Endothelial cell (in vitro differentiated cells): ENCODE measurements around the gene ADAT2. TPM values are rescaled to one million over a fixed set of nuclear protein-coding genes. Genes with fewer than 3 reads are reported as not detected.

Experiments
- DNase-seq: peaks from one replicate; pipeline ENCODE4 v3.0.0; 2021; ENCODE audit warnings: low spot score
- H3K27ac Mint-ChIP-seq: one replicate; pipeline ENCODE4 v1.8.0; 2021; ENCODE audit warnings: mixed read lengths, inconsistent platforms; ENCODE audit not compliant: unreplicated experiment
- H3K27me3 Mint-ChIP-seq: one replicate; pipeline ENCODE4 v1.8.0; 2021; ENCODE audit warnings: mild to moderate bottlenecking, moderate library complexity, mixed read lengths, inconsistent platforms; ENCODE audit not compliant: unreplicated experiment
- H3K36me3 Mint-ChIP-seq: one replicate; pipeline ENCODE4 v1.8.0; 2021; ENCODE audit warnings: mild to moderate bottlenecking, low read depth, mixed read lengths, inconsistent platforms; ENCODE audit not compliant: unreplicated experiment
- H3K4me1 Mint-ChIP-seq: one replicate; pipeline ENCODE4 v1.8.0; 2021; ENCODE audit warnings: mild to moderate bottlenecking, mixed read lengths, inconsistent platforms; ENCODE audit not compliant: unreplicated experiment
- H3K4me3 Mint-ChIP-seq: one replicate; pipeline ENCODE4 v1.8.0; 2021; ENCODE audit warnings: mild to moderate bottlenecking, mixed read lengths, inconsistent platforms; ENCODE audit not compliant: unreplicated experiment
- H3K9me3 Mint-ChIP-seq: one replicate; pipeline ENCODE4 v1.8.0; 2021; ENCODE audit warnings: mixed read lengths, inconsistent platforms; ENCODE audit not compliant: unreplicated experiment
- CTCF ChIP-seq: fragments of 200-600 bp; sonication (generic); IDR thresholded peaks from one replicate; pipeline ENCODE4 v1.5.0; 2021; ENCODE audit warnings: antibody characterized with exemption; ENCODE audit not compliant: unreplicated experiment
- total RNA-seq: library from RNA; stranded (reverse); fragmentation: NEBNext Ultra II Directional; extraction: Animal tissue kit (Norgen Biotek cat#: 25700); gene quantifications from one replicate; pipeline ENCODE4 v1.2.1, GENCODE V29; 2021; ENCODE audit not compliant: unreplicated experiment

The ADAT2 gene
- total RNA-seq, 1 donor from 2014 or later = 10.0 TPM

- H3K9me3 Mint-ChIP-seq = no peaks in the 10 kb centered on the region
- peaks cover 7% of the 10 kb centered on the region for H3K4me1 Mint-ChIP-seq
- no peak for DNase-seq
- peaks cover 1% of the 10 kb centered on the region for H3K27me3 Mint-ChIP-seq
- no peak overlapping the region for H3K4me3 Mint-ChIP-seq
- no peaks in the 10 kb centered on the region for H3K36me3 Mint-ChIP-seq
- H3K27ac Mint-ChIP-seq = no peak overlapping the region
- TF ChIP-seq CTCF = no peak
These were observed 47.7 kb downstream of the ADAT2 start for GRCh38 chr6:143402721-143403336.

- Mint-ChIP-seq H3K4me1 (peaks cover 8% of the 10 kb centered on the region), H3K36me3 (no peaks in the 10 kb centered on the region), H3K27me3 (peaks cover 1% of the 10 kb centered on the region), H3K9me3 (no peaks in the 10 kb centered on the region), H3K4me3 (no peak overlapping the region), H3K27ac (no peak overlapping the region)
- TF ChIP-seq CTCF = no peak
- DNase-seq = no peak
These were observed 48.7 kb downstream of the ADAT2 start for GRCh38 chr6:143401636-143402370.

GRCh38 chr6:143401068-143401446 is 49.4 kb downstream of the ADAT2 start:
- DNase-seq = no peak
- H3K4me1 Mint-ChIP-seq = peaks cover 10% of the 10 kb centered on the region
- H3K9me3 Mint-ChIP-seq = no peaks in the 10 kb centered on the region
- no peak overlapping the region for H3K27ac Mint-ChIP-seq
- H3K4me3 Mint-ChIP-seq = no peak overlapping the region
- peaks cover 1% of the 10 kb centered on the region for H3K27me3 Mint-ChIP-seq
- no peak for TF ChIP-seq CTCF
- no peaks in the 10 kb centered on the region for H3K36me3 Mint-ChIP-seq

GRCh38 chr6:143400258-143401067 is 50.0 kb downstream of the ADAT2 start:
- no peak for TF ChIP-seq CTCF
- H3K36me3 Mint-ChIP-seq = no peaks in the 10 kb centered on the region
- DNase-seq = no peak
- no peak overlapping the region for H3K27ac Mint-ChIP-seq
- H3K4me3 Mint-ChIP-seq = no peak overlapping the region
- H3K27me3 Mint-ChIP-seq = peaks cover 1% of the 10 kb centered on the region
- H3K9me3 Mint-ChIP-seq = no peaks in the 10 kb centered on the region
- peaks cover 10% of the 10 kb centered on the region for H3K4me1 Mint-ChIP-seq
